A673 (cell line): ENCODE results near the gene BIRC7. TPM values are rescaled to one million over a fixed set of nuclear protein-coding genes. Genes with fewer than 3 reads are reported as not detected.

Experiments used
- BruUV-seq: library from RNA; stranded (reverse); fragments of 400-500 nt; replicated peaks from 2 replicates; lab custom pipeline; 2021; lab: Mats Ljungman, UMichigan
- CTCF ChIA-PET: fragments of 300-600 bp; sonication (Branson Sonifier 250); formaldehyde crosslinking; loops from one replicate; lab custom pipeline; 2022; ENCODE audit warnings: antibody characterized with exemption; lab: Charles Lee
- POLR2A ChIA-PET: fragments of 300-600 bp; sonication (Branson Sonifier 250); formaldehyde crosslinking; loops from one replicate; lab custom pipeline; 2022; ENCODE audit warnings: antibody characterized with exemption; ENCODE audit not compliant: low non-redundant PET; lab: Charles Lee
- DNase-seq: peaks from one replicate; pipeline ENCODE4 v3.0.0-alpha.2; 2015; ENCODE audit warnings: low spot score
- H3K27ac ChIP-seq: fragments of 200-600 bp; sonication (generic); 2 replicates; pipeline ENCODE4 v1.5.1; 2016; ENCODE audit warnings: mixed run types, low read depth, mild to moderate bottlenecking, mixed read lengths, antibody characterized with exemption, low read length; ENCODE audit not compliant: poor library complexity, severe bottlenecking
- H3K27me3 ChIP-seq: fragments of 200-600 bp; sonication (generic); replicated peaks from 2 replicates; pipeline ENCODE4 v1.6.1; 2017; ENCODE audit warnings: mixed run types, low read depth, mild to moderate bottlenecking, mixed read lengths, antibody characterized with exemption, low read length; ENCODE audit not compliant: insufficient read depth, poor library complexity
- H3K36me3 ChIP-seq: fragments of 200-600 bp; sonication (generic); 2 replicates; pipeline ENCODE4 v1.6.1; 2016; ENCODE audit warnings: mixed run types, mild to moderate bottlenecking, mixed read lengths, antibody characterized with exemption, low read length; ENCODE audit not compliant: insufficient read depth, poor library complexity, severe bottlenecking
- H3K4me1 ChIP-seq: fragments of 200-600 bp; sonication (generic); 2 replicates; pipeline ENCODE4 v1.6.1; 2017; ENCODE audit warnings: mixed run types, mild to moderate bottlenecking, mixed read lengths, antibody characterized with exemption, low read length; ENCODE audit not compliant: insufficient read depth, poor library complexity, severe bottlenecking
- H3K4me3 ChIP-seq: fragments of 200-600 bp; sonication (generic); 2 replicates; pipeline ENCODE4 v1.5.1; 2016; ENCODE audit warnings: low read depth, mixed run types, mild to moderate bottlenecking, mixed read lengths, low read length; ENCODE audit not compliant: poor library complexity, severe bottlenecking
- H3K9me3 ChIP-seq: fragments of 200-600 bp; sonication (generic); 2 replicates; pipeline ENCODE4 v1.6.1; 2016; ENCODE audit warnings: mixed run types, low read depth, mild to moderate bottlenecking, mixed read lengths, antibody characterized with exemption, low read length; ENCODE audit not compliant: poor library complexity, severe bottlenecking
- CTCF ChIP-seq: fragments of 300-800, 200-600 bp; sonication (generic); conservative IDR thresholded peaks from 2 replicates; pipeline ENCODE4 v1.5.1; 2017; ENCODE audit warnings: low read depth, mild to moderate bottlenecking, antibody characterized with exemption, low read length, moderate library complexity, mixed read lengths
- EZH2 ChIP-seq: fragments of 200-600 bp; sonication (generic); IDR thresholded peaks from 2 replicates; pipeline ENCODE4 v1.6.1; 2017; ENCODE audit warnings: borderline replicate concordance, low read depth, mild to moderate bottlenecking, mixed read lengths, antibody characterized with exemption, low read length; ENCODE audit not compliant: poor library complexity, severe bottlenecking
- intact Hi-C: fragments of 100-400 bp; cut with micrococcal nuclease; formaldehyde crosslinking; loops from one replicate; pipeline ENCODE4 v1.10.0; 2022; ENCODE audit not compliant: unreplicated experiment
- total RNA-seq: library from RNA; stranded (reverse); gene quantifications from 2 replicates; pipeline ENCODE4 v1.2.3, GENCODE V29; 2021

The BIRC7 gene
- total RNA-seq, 1 experiment from 2014 or later = not detected

GRCh38 chr20:63284083-63284440 is 48.4 kb downstream of the BIRC7 start:
- H3K27ac ChIP-seq = no peak overlapping the region
- BruUV-seq = no TSS peak
- peaks cover 20% of the 10 kb centered on the region for H3K36me3 ChIP-seq
- DNase-seq = no peak
- ChIA-PET CTCF (no interaction called here), POLR2A (no interaction called here)
- no peaks in the 10 kb centered on the region for H3K4me1 ChIP-seq
- no peak overlapping the region for H3K4me3 ChIP-seq
- no peak for TF ChIP-seq CTCF
- TF ChIP-seq EZH2 = no peak
- H3K27me3 ChIP-seq = no peaks in the 10 kb centered on the region
- intact Hi-C loops = no loop called here
- H3K9me3 ChIP-seq = no peaks in the 10 kb centered on the region

GRCh38 chr20:63284544-63284949 is 48.8 kb downstream of the BIRC7 start:
- BruUV-seq = no TSS peak
- H3K36me3 ChIP-seq = peaks cover 16% of the 10 kb centered on the region
- no peak for DNase-seq
- no peaks in the 10 kb centered on the region for H3K9me3 ChIP-seq
- CTCF ChIA-PET = no interaction called here
- H3K27me3 ChIP-seq = no peaks in the 10 kb centered on the region
- no peak overlapping the region for H3K4me3 ChIP-seq
- no peak overlapping the region for H3K27ac ChIP-seq
- TF ChIP-seq CTCF = no peak
- TF ChIP-seq EZH2 = no peak
- no peaks in the 10 kb centered on the region for H3K4me1 ChIP-seq
- POLR2A ChIA-PET = no interaction called here
- intact Hi-C loops = no loop called here

- Histone ChIP-seq H3K9me3 (no peaks in the 10 kb centered on the region), H3K4me3 (no peak overlapping the region), H3K27me3 (no peaks in the 10 kb centered on the region), H3K27ac (no peak overlapping the region), H3K36me3 (peaks cover 12% of the 10 kb centered on the region), H3K4me1 (no peaks in the 10 kb centered on the region)
- no TSS peak for BruUV-seq
- ChIA-PET POLR2A (interaction anchor here (0.6 kb wide), 1 partner anchor 806 kb away, joined by 3 read pairs; no protein-coding TSS in a partner anchor), CTCF (no interaction called here)
- intact Hi-C loops = no loop called here
- no peak for TF ChIP-seq EZH2
- no peak for TF ChIP-seq CTCF
- DNase-seq = no peak
Observed at GRCh38 chr20:63284981-63285524, 49.3 kb downstream of the BIRC7 start.
